ENCODE results near the gene HAUS1.
A peak's percentile ranks its signal among the peaks of the same experiment; 100 is the strongest.

Gene HAUS1, protein sequence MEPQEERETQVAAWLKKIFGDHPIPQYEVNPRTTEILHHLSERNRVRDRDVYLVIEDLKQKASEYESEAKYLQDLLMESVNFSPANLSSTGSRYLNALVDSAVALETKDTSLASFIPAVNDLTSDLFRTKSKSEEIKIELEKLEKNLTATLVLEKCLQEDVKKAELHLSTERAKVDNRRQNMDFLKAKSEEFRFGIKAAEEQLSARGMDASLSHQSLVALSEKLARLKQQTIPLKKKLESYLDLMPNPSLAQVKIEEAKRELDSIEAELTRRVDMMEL

DNA sequence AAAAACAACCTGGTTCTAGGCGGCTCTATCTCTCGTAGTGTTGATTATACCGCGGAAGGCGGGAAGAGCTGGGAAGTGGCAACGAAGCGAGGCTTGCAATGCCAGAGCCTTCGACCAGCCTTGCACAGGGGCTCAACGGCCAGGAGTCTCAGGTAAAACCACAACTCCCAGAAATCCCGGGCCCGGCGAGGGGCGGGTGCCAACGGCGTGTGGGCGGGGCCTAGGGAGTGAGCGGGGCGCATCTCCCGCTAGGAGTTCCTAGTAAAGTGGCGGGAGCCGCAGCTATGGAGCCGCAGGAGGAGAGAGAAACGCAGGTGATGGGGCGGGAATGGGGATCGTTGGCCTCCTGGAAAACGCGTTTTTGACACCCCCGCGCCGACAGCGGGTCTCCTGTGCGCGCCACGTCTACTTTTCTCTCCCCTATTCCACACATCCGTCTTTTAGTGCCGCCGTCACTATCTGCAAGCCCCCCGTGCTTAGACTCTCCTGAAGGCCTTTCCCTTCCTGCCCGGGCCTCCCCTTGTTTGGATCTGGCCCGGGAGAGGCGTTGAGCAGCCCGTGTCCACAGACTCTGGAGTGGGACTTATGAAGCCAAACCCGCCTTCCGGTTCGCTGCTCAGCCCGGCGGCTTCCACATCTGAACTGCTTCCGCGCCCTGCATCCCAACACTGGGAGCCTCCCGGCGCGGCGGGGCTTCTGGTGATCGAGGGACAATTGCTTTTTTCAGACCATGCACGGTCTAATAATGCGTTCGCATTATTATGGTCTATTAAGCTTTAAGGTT lies at the start of gene HAUS1:
Gene HAUS1, plus strand, starts transcription at position 258 of the 784 bp plus-strand sequence. Its CDS starts 27 bp downstream, at position 285.
- peak; percentile 68 for DNase-seq (ENCODE audit: low read depth in 2 of 2)

DNA sequence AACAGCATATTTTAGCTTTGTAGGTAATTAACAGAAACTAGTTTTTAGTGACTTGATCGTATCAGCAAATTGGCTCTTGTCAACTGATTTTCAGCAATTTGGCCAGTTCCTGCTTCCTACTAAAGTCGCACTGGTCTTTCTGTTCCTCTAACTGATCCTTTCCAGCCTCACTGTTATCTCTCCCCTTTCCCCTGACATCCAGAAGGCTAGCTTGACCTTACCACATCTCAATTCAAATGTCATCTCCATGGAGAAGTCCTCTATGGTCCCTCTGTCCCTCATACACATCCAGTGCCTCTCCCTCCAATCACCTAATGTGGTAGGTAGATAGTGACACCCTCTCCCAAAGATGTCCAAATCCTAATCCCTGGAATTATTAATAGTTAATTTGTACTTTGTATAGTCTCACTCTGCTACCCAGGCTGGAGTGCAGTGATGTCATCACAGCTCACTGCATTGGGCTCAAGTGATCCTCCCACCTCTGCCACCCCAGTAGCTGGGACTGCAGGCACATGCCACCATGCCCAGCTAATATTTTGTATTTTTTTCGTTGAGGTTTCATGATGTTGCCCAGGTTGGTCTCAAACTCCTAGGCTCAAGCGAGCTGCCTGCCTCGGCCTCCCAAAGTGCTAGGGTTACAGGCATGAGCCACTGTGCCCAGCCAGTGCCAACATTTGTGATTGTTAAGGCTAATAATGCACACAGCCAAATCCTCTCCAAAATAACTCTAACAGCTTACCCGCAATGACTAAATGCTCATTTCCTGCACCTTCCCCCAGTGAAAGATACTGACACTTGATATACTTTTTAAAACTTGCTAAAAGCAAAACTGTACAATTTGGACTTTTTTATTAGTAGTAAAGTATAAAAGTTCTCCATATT lies 49.0 kb upstream of the HAUS1 start:
- DNase-seq (ENCODE audit: low read depth in 2 of 2), result no peak

DNA sequence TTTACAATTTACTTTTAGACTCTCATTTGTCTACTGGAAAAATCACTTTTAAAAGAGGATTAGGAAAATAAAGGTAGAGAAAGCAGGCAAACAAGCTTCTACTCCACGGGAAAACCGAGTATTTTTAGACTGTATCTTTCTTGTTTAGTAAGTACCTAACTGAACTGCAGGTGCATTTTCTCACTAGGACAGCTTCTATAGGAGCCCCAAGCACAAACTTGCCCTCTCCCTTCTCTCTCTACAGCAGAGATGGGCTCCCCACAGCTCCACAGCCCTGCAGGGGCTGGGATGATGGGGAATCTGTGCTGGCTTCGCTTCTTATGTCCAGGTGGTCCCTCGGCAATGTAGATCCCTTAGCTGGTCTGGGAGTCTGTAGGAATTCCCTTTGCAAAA lies 48.4 kb upstream of the HAUS1 start:
- no peak for DNase-seq (ENCODE audit: low read depth in 2 of 2)

DNA sequence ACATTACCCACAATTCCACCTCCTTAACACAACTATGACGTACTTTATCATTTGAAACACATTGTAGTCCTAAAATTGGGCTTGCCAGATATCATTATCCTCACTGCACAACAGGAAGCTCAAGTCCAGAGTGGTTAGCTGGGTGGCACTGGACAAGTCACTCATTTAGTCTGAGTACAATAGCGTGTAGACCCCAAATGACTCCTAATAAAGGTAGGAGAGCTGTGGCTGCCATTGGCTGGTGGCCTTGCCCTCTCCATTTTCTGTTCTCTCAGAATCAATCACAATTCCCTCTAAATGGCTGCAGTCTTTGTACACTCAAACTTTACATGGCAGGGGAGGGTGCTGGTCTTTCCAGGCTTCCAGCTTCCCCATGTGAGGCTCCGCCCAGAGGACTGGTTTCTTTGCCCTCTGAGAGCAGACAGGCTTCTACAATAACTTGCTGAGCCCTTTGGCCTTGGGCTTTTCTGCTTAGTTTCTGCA lies 43.8 kb upstream of the HAUS1 start:
- no peak for DNase-seq (ENCODE audit: low read depth in 2 of 2)

DNA sequence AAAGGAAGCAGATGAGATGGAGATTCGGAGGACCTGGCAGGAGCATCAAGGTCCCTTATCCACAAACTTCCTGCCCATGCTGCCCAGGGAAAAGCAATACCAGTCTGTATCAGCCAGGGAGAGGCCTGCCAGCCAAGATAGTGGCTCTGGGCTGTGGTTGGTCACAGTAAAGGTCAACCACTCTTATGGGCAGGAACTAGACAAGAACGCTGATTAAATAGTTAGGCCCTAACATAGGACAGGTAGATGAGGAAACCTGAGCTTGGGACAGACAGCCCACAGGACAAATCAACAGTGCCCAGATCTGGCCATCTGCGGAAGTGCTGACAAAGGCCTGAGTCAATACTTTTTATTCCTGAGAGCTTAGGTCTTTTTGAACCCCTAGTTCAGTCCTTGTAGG lies 42.8 kb upstream of the HAUS1 start:
- DNase-seq (ENCODE audit: low read depth in 2 of 2), result no peak

DNA sequence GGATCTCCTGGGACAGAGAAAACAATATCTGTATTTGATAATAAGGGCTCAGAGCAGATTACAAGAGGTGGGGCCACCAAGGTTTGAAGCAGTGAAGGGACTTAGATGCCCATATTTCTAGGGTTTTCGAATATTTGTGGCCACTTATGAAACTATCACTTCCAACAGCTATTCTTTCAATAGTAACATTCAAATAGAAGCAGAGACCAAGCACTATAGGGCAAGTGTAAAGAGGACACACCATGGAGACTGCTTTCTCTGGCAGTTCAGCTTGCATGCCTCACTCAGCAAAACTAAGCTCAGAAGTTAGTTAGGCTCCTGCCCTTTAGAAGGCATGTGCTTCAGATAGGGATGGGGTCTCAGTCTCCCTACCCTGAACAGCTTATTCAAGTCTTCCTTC lies 42.4 kb upstream of the HAUS1 start:
- DNase-seq (ENCODE audit: low read depth in 2 of 2), result no peak

DNA sequence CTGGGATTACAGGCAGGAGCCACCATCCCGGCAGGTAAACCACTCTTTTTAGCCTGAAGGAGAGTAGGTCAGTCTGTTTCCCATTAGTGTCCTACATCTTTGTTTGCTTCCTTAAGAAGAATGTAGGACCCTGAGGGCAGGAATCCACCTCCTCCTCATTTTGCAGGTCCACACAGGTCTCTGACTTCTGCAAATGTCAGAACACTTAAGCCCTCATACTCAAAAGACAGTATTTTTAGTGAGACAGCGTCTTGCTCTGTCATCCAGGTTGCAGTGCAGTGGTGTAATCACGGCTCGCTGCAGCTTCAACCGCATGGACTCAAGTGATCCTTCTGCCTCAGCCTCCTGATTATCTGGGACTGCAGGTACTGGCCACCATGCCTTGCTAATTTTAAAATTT lies 41.4 kb upstream of the HAUS1 start:
- DNase-seq (ENCODE audit: low read depth in 2 of 2), result no peak

DNA sequence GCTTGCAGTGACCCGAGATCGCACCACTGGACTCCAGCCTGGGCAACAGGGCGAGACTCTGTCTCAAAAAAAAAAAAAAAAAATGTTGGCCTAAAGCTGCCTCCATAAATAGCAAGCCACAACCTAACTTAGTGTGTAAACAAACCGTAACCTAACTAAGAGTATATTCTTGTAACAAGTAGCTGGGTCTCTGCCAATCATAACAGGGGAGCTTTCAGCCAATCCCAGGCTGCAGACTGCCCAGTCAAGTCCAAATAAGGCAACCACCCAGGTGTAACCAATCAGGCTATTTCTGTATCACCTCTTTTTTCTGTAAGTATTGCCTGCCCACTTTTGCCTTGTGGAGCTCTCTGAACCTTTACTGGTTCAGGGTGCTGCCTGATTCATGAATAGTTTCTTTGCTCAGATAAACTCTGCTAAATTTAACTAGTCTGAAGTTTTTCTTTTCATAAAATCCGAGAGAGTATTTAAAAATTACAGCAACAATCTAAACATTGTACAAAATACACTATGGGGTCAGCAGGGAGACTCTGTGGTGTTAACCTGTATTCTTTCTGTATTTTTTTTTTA lies 36.7 kb upstream of the HAUS1 start:
- DNase-seq (ENCODE audit: low read depth in 2 of 2), result no peak

DNA sequence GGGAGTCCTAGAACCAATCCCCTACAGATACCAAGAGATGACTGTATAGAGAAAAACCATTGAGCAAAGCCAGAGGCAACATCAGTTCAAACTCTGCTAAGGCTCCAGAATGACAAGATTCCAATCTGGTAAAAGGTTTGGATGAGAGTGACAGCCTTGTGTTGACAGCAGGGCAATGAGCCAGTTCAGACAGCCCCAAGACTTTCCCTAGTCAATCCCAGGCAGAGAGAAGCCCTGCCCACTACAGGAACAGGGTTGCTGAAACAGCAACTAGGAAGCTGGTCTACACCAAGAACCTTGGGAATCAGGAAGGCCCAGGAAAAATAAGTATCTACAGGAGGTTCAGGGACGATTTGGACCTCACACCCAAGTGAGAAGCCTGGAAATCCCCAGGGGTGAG lies 35.4 kb upstream of the HAUS1 start:
- no peak for DNase-seq (ENCODE audit: low read depth in 2 of 2)

DNA sequence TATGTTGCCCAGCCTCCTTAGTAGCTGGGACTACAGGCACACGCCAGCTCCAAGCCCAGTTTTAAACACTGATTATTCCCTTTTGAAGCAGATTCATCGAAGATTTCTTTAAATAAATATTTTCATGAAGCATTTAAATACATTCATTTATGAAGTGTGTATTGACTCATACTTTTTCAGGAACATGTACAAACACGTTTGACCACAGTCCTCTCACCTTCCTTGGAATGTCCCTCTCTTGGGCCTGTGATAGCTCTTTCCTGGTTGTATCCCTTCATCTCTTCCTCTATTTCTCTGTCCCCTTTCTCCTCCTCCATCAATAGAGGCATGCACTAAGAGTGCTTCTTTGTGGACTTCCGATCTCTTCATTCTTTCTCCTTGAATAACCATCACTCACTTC lies 34.7 kb upstream of the HAUS1 start:
- no peak for DNase-seq (ENCODE audit: low read depth in 2 of 2)

DNA sequence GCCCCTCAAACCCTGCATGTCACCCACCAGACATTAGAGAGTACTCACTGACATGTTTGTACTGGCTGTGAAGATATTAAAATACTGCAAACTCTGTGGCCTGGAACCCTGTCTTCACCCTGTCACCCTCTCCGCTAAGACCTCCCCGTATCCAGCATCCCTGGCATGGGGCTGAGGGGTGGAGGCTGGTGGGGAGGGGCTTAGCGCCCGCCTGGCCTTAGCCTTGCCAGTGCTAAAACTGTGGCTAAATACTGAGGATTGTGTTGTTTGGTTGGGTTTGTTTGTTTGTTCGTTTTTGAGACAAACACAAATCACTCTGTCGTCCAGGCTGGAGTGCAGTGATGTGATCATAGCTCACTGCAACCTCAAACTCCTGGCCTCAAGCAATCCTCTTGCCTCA lies 34.0 kb upstream of the HAUS1 start:
- no peak for DNase-seq (ENCODE audit: low read depth in 2 of 2)

DNA sequence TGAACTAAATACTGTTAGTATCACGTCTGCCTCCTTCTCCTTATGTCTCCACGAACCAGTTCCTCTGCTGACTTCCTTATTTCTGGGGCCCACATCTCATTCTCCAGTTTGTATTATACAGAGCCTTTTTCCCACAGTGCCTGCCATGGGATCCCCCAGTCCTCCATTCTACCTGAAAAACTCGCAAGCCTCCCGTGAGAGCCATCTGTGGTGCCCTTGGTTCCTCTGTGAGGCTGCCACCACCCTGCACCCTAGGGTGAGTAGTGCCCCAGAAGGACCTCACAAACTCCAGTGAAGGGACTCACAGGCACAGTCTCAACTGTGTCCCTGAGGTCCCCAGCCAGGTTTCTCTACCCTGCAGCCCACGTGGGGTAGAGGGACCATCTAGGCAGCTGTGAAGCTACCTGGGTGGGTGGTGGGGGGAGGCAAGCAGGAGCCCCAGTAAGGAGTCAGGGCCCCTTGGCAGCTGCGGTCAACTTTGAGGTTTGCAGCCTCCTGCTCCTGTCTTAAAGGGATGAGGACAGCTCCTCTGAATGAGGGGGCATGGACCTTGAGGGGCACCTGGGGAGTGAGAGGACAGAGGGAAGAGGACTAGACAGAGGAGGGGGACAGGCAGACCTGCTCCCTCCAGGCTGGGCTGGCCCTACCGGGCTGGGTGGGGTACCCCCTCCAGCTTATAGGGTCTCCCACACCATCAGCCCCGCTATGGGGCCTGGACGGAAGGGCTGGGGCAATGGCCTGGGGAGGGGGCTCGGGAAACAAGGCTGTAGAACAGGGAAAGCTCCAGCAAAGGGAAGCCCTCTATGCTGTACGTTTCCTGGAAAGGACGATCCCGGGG lies 33.2 kb upstream of the HAUS1 start:
- DNase-seq (ENCODE audit: low read depth in 2 of 2), result no peak

DNA sequence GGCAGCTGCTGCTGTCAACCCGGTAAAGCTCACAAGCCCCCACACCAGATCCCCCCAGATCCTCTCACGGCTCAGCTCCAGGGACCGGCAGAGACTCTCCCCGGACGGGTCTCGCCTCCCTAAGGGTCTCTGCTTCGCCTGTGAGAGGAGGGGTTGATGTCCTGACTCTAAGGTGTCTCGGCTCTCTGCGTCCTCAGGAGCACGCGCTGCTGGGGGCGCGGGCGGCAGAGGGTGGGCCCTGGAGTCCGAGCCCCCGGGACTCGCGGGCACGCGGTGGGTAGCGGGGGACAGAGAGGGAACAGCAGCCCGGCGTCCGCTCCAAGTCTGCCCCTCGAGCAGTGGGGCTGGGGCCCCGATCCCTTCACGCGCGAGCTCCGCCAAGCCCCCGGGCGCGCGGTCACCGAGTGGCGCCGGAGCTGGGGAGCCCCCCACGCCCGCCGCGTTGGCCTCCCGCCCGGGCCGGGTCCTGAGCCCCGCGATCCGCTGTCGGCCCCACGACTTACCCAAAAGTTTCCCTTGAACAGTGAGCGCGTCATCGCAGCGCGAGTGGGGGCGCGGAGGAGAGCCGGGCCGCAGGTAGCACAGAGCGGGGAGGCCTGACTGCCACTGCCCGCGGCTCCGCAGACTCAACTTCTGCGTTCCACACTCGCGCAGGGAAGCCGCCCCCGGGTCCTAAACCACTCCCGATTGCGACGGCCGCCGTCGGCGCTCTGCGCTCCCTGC lies 32.4 kb upstream of the HAUS1 start, which contains the start of gene PSTPIP2:
Gene PSTPIP2, minus strand, starts transcription at position 608 of the 723 bp plus-strand sequence. Its CDS starts 72 bp downstream, at position 536.
- DNase-seq (ENCODE audit: low read depth in 2 of 2), result peak; percentile 42 to 49

DNA sequence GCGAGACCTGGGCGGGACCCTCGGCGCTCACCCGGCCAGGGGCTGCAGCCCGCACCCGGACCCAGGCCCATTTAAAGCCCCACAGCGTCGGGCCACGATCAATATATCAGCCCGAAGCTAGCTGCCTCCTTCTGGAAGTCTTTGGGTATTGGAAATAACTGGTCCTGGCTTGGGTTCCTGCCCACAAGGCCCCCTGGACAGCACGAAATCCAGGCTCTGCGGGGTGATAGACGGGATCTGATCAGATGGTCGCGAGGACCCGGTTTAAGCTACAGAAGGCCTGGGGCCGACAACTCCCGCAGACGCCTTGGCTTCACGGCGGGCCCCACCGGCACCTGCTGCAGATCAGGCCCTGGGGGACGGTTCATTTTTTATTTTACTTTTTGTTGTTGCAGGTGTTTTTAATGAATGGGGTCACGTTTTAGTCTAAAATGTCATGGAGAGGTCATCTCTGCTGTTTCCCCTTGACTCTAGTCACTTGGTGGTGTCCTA lies 31.8 kb upstream of the HAUS1 start:
- no peak for DNase-seq (ENCODE audit: low read depth in 2 of 2)

DNA sequence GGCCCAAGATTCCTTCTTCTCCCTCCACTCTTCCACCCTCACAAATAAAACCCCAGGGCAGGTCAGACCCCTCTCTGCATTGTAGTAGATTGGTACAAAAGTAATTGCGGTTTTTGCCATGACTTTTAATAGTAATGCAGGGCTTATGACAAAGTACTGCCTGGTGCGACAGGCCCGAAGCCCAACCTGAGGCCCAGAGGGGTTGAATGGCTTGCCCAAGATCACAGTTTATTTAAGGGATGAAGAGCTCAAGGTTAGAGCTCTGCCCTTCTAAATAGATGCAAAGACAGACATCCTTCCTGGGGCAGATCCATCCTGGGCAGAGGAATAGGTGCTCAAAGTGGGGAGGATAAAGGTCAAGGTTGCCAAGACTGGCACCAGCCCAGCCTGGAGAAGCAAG lies 31.2 kb upstream of the HAUS1 start:
- DNase-seq (ENCODE audit: low read depth in 2 of 2), result no peak

DNA sequence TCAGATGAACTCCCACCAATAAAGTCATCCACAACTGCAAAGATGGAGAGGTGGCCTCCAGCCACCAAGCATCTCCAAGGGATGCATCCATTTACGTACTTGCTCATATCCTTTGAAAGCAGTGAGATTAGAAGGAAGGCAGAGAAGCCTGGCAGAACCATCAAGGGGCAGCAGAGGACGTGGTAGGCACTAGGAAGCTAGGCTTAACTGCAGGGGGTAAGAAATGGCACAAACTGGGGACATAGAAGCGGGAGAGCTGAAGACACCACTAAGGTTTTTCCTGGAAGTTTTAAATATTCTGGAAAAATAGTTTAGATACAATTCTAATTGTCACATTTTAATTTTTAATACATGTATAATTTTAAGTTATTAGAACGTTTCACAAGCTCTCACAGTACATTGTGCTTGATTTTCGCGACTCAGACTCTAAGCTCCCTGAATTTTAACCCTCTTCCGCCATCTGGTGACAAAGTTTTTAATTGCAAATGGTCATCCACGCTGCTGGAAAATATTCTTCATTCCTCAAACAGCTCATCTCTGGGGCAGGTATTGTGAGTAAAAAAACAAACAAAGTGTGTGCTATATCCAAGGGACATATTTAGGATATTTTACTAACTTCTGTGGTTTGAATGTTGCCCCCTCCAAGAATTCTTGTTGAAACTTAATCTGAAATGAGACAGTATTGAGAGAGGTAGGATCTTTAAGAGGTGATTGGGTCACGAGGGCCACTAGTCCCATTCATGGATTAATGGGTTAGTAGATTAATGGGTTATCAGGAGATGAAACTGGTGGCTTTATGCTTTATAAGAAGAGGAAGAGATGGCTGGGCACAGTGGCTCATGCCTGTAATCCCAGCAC lies 30.5 kb upstream of the HAUS1 start:
- no peak for DNase-seq (ENCODE audit: low read depth in 2 of 2)

DNA sequence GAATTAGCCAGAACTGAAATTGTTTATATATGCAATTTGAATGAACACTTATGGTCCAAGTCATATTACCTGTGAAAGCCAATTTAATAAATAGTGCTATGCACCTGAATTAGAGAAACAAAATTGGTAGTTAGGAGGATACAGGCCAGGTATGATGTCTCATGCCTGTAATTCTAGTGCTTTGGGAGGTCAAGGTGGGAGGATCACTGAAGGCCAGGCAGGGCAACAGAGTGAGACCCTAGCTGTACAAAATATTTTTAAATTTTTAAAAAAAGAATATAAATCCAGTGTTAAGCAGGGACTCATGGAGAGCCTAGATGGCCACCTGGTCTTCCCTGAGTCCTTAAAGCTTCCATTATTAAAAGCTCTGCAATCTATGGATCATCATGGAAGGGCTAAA lies 24.8 kb upstream of the HAUS1 start:
- DNase-seq (ENCODE audit: low read depth in 2 of 2), result no peak

DNA sequence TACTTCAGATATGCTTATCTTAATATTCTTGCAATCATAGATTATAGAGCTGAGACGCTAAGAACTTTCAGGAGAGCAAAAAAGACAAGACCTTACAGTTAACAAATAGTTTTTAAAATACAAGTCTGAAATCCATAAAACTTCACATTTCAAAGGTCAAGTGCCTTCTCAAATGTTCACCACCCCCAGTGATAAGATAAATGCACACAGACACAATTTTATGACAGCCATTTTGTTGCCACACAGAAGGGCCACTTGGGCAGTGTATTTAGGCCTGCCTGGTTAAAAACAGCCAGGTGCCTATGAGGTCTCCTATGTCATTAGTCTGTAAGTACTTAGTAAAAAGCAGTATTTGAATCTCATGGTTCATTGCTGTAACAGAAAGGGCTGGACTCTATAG lies 24.0 kb upstream of the HAUS1 start:
- DNase-seq (ENCODE audit: low read depth in 2 of 2), result no peak

DNA sequence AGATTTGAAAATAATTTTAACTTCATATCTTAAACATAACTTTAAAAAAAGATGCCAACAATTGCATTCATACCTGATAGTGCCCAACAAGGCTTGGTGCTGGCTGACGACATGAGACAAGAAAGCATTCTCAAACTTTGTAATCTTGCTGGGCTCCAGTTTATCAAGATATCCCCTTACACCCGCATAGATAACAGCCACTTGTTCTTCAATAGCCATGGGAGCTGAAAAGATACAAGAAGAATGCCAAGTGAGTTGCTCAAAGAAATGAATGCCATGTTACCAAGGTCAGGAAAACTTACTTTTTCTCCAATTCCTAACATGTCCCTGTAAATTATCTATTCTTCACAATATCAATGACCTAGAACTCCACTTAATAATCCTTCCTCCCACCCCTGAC lies 19.8 kb upstream of the HAUS1 start:
- DNase-seq (ENCODE audit: low read depth in 2 of 2), result no peak
